NT2/D1 (cell line): ENCODE results near the gene MRFAP1L1.

Source experiments
- SUZ12 ChIP-seq: IDR thresholded peaks from 2 replicates; pipeline ENCODE4 v1.6.1; 2011; ENCODE audit not compliant: insufficient read length, insufficient read depth; ENCODE audit errors: extremely low read depth
- YY1 ChIP-seq: IDR thresholded peaks from 2 replicates; pipeline ENCODE4 v1.6.1; 2011; ENCODE audit not compliant: insufficient read length, insufficient read depth
- ZNF274 ChIP-seq: IDR thresholded peaks from 2 replicates; pipeline ENCODE4 v1.6.1; 2011; ENCODE audit warnings: mild to moderate bottlenecking, low read depth, low read length

DNA sequence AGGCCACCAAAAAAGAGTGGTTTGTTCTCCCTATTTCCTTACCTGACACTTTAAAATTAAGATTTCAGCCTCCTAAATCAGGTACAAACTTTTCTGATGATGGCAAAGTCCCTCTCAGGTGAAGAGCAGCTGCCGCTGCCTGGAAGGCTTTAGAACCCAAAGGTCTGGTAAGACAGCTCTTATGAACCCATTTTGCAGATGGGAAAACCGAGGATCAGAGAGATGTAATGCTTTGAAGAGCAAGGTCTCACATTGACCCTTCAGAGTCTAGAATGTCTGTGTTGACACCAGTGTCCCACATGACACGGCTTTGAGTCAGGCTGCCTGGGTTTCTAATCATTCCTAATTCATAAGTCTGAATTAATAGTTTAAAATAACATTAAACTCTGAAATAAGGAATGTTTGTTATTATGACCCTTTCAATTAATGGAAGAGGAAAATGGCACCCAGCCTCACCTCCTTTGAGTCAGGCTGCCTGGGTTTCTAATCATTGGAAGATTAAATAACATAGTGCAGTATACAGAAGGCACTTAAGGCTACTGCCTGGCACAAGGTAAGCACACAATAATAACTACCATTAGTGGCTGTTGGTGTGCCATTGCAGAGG lies 44.9 kb upstream of the MRFAP1L1 start:
- no peak for TF ChIP-seq SUZ12
- no peak for TF ChIP-seq YY1
- TF ChIP-seq ZNF274, result no peak
